Measurements from ENCODE around the gene DFFA. TPM values are rescaled to one million over a fixed set of nuclear protein-coding genes. Genes with fewer than 3 reads are reported as not detected.
A peak's percentile ranks its signal among the peaks of the same experiment; 100 is the strongest.

The DFFA gene
- total and polyA plus RNA-seq, 9 of the 15 experiments (the other 6 are each of a cell fraction or from before 2014, with no cell fraction given): 39.6 to 74.8 (median 59.2) TPM

- no peak for TF ChIP-seq SMARCE1 (IDR thresholded peaks at IDR 0.05)
- peak; percentile 76 for TF ChIP-seq CREM (IDR thresholded peaks at IDR 0.05; ENCODE audit: low read depth)
- peak; percentile 98 for TF ChIP-seq E2F1 (CRISPR knock-in tag; IDR thresholded peaks at IDR 0.05)
- TF ChIP-seq DACH1 (IDR thresholded peaks at IDR 0.05; ENCODE audit: partially characterized antibody): no peak
- peak; percentile 53; the same call in 1 of the 2 replicates for TF ChIP-seq TEAD4 (IDR thresholded peaks at IDR 0.05; ENCODE audit: low read length)
- TF ChIP-seq TEAD4 (CRISPR knock-in tag; IDR thresholded peaks at IDR 0.05; ENCODE audit: borderline replicate concordance): no peak
- 0 out of 2 replicates have a peak, but pooled peaks have one; percentile 32 for TF ChIP-seq RBM15 (IDR thresholded peaks at IDR 0.05; ENCODE audit: insufficient read depth, low read length)
- TF ChIP-seq, protein P1, sequence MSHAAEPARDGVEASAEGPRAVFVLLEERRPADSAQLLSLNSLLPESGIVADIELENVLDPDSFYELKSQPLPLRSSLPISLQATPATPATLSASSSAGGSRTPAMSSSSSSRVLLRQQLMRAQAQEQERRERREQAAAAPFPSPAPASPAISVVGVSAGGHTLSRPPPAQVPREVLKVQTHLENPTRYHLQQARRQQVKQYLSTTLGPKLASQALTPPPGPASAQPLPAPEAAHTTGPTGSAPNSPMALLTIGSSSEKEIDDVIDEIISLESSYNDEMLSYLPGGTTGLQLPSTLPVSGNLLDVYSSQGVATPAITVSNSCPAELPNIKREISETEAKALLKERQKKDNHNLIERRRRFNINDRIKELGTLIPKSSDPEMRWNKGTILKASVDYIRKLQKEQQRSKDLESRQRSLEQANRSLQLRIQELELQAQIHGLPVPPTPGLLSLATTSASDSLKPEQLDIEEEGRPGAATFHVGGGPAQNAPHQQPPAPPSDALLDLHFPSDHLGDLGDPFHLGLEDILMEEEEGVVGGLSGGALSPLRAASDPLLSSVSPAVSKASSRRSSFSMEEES (CRISPR knock-in tag; IDR thresholded peaks at IDR 0.05): no peak; the same call in 1 of the 2 replicates
- TF ChIP-seq, protein P2, sequence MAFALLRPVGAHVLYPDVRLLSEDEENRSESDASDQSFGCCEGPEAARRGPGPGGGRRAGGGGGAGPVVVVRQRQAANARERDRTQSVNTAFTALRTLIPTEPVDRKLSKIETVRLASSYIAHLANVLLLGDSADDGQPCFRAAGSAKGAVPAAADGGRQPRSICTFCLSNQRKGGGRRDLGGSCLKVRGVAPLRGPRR (CRISPR knock-in tag; IDR thresholded peaks at IDR 0.05): no peak
- TF ChIP-seq, protein P3, sequence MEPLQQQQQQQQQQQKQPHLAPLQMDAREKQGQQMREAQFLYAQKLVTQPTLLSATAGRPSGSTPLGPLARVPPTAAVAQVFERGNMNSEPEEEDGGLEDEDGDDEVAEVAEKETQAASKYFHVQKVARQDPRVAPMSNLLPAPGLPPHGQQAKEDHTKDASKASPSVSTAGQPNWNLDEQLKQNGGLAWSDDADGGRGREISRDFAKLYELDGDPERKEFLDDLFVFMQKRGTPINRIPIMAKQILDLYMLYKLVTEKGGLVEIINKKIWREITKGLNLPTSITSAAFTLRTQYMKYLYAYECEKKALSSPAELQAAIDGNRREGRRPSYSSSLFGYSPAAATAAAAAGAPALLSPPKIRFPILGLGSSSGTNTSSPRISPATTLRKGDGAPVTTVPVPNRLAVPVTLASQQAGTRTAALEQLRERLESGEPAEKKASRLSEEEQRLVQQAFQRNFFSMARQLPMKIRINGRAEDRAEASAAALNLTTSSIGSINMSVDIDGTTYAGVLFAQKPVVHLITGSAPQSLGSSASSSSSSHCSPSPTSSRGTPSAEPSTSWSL (CRISPR knock-in tag; IDR thresholded peaks at IDR 0.05; ENCODE audit: borderline replicate concordance): peak; percentile 27; the same call in 1 of the 2 replicates
- TF ChIP-seq DPF2 (IDR thresholded peaks at IDR 0.05): peak; percentile 31; the same call in 1 of the 2 replicates
- peak; percentile 75 for TF ChIP-seq HCFC1 (IDR thresholded peaks at IDR 0.05; ENCODE audit: low read depth, low read length)
- no peak for TF ChIP-seq CCAR2 (IDR thresholded peaks at IDR 0.05; ENCODE audit: low read depth, low read length)
- TF ChIP-seq NFE2 (IDR thresholded peaks at IDR 0.05; ENCODE audit: low read depth): no peak
- no peak for TF ChIP-seq ATF3 (IDR thresholded peaks at IDR 0.05)
- 0 out of 2 replicates have a peak, but pooled peaks have one; percentile 62 for TF ChIP-seq ATF3 (CRISPR knock-in tag; conservative IDR thresholded peaks at IDR 0.05)
- peak; percentile 93 for TF ChIP-seq XRCC5 (IDR thresholded peaks at IDR 0.05; ENCODE audit: low read depth, low read length)
- peak; percentile 88 for TF ChIP-seq LCOR (CRISPR knock-in tag; IDR thresholded peaks at IDR 0.05)
- TF ChIP-seq ZNF165 (CRISPR knock-in tag; IDR thresholded peaks at IDR 0.05; ENCODE audit: borderline replicate concordance): peak; percentile 64; the same call in 1 of the 2 replicates
These were observed 41.9 kb downstream of the DFFA start, which contains the start of gene CENPS (continued) for GRCh38 chr1:10430216-10431069.

Measured in K562 (cell line).